Uterus (tissue), 2 donors: ENCODE measurements around the gene P4HTM.

ENCODE experiments used
- CTCF ChIP-seq, 4 experiments: fragments of 200-600 bp in 2 of 4; fragments of 450-650 bp in 2 of 4; sonication (generic) in 2 of 4; IDR thresholded peaks; one replicate each; pipeline ENCODE4 v1.5.1; 2016 to 2019; ENCODE audit warnings: antibody characterized with exemption in 4 of 4, mild to moderate bottlenecking in 2 of 4, moderate library complexity in 1 of 4
- POLR2A ChIP-seq, 2 donors: fragments of 450-650 bp; IDR thresholded peaks; one replicate each; pipeline ENCODE4 v1.6.1; 2016; ENCODE audit warnings: antibody characterized with exemption in 2 of 2, mild to moderate bottlenecking in 1 of 2, moderate library complexity in 1 of 2

GRCh38 chr3:49028298-49028672 lies 38.2 kb downstream of the P4HTM start:
- no peak for TF ChIP-seq CTCF (IDR thresholded peaks at IDR 0.05)
- no peak for TF ChIP-seq POLR2A (IDR thresholded peaks at IDR 0.05)
